Endothelial cell of umbilical vein (primary cell): ENCODE measurements around the gene ASXL1. TPM values are rescaled to one million over a fixed set of nuclear protein-coding genes. Genes with fewer than 3 reads are reported as not detected.

Source experiments
- BruUV-seq: library from RNA; stranded (reverse); fragments of 400-500 nt; replicated peaks from 2 replicates; lab custom pipeline; 2021; lab: Mats Ljungman, UMichigan
- CTCF ChIA-PET: fragments of 300-600, 350-600 bp; sonication (Branson Sonifier 250); formaldehyde crosslinking; loops from one replicate; lab custom pipeline; 2021; ENCODE audit warnings: antibody characterized with exemption, inconsistent platforms; lab: Charles Lee
- POLR2A ChIA-PET: fragments of 300-600, 350-600 bp; sonication (Branson Sonifier 250); formaldehyde crosslinking; loops from one replicate; lab custom pipeline; 2021; ENCODE audit warnings: antibody characterized with exemption, inconsistent platforms; lab: Charles Lee
- DNase-seq: peaks from one replicate; pipeline ENCODE4 v3.0.0-alpha.2; 2011; ENCODE audit warnings: low read depth, low spot score
- FAIRE-seq: peaks from 2 replicates; lab custom pipeline; 2011; peaks lifted over from hg19 to GRCh38; lab: Jason Lieb, UNC
- H2AFZ ChIP-seq: 2 replicates; pipeline ENCODE4 v1.6.0; 2012; ENCODE audit warnings: low read depth, low read length, control low read depth, inconsistent platforms
- H3K27ac ChIP-seq: 2 replicates; pipeline ENCODE4 v1.5.1; 2011; ENCODE audit warnings: low read depth, mild to moderate bottlenecking, control low read depth, low read length, moderate library complexity; ENCODE audit not compliant: insufficient read depth
- H3K27me3 ChIP-seq, 2 experiments: 2 replicates each; pipeline versions ENCODE4 v1.6.0 to v1.6.1; 2011; ENCODE audit warnings: low read length in 2 of 2, mixed read lengths in 1 of 2; ENCODE audit not compliant: control insufficient read depth in 2 of 2, insufficient read depth in 2 of 2
- H3K36me3 ChIP-seq, 2 experiments: 2 replicates in 1 of 2; 3 replicates in 1 of 2; pipeline ENCODE4 v1.5.1; 2011; ENCODE audit warnings: low read length in 2 of 2, mild to moderate bottlenecking in 1 of 2, moderate library complexity in 1 of 2; ENCODE audit not compliant: control insufficient read depth in 2 of 2, insufficient read depth in 2 of 2; ENCODE audit errors: extremely low read depth in 1 of 2
- H3K4me1 ChIP-seq: 3 replicates; pipeline ENCODE4 v1.5.1; 2011; ENCODE audit warnings: mild to moderate bottlenecking, low read length; ENCODE audit not compliant: control insufficient read depth, insufficient read depth; ENCODE audit errors: extremely low read depth
- H3K4me2 ChIP-seq: 2 replicates; pipeline ENCODE4 v1.6.1; 2011; ENCODE audit warnings: low read length, control low read depth, mixed read lengths; ENCODE audit not compliant: insufficient read depth
- H3K4me3 ChIP-seq, 3 experiments: fragments of 200-600 bp in 1 of 3; sonication (generic), shearing (Covaris generic) in 1 of 3; replicated peaks in 1 of 3; 2 replicates each; pipeline ENCODE4 v1.5.1; 2011 to 2016; ENCODE audit warnings: control low read depth in 3 of 3, low read length in 3 of 3, mild to moderate bottlenecking in 2 of 3, inconsistent platforms in 1 of 3, low read depth in 1 of 3, moderate library complexity in 1 of 3; ENCODE audit not compliant: insufficient read depth in 1 of 3
- H3K79me2 ChIP-seq: 2 replicates; pipeline ENCODE4 v1.6.0; 2012; ENCODE audit warnings: low read length, inconsistent platforms; ENCODE audit not compliant: control insufficient read depth, insufficient read depth
- H3K9ac ChIP-seq: replicated peaks from 2 replicates; pipeline ENCODE3; 2011; ENCODE audit warnings: low read length, control low read depth; ENCODE audit not compliant: insufficient read depth; ENCODE audit errors: extremely low read depth
- H3K9me1 ChIP-seq: replicated peaks from 3 replicates; pipeline ENCODE4 v1.6.0; 2011; ENCODE audit warnings: mild to moderate bottlenecking, low read length; ENCODE audit not compliant: control insufficient read depth, insufficient read depth; ENCODE audit errors: extremely low read depth
- H3K9me3 ChIP-seq: replicated peaks from 2 replicates; pipeline ENCODE4 v1.5.1; 2012; ENCODE audit warnings: low read length, inconsistent platforms; ENCODE audit not compliant: control insufficient read depth, insufficient read depth
- H4K20me1 ChIP-seq: replicated peaks from 2 replicates; pipeline ENCODE3; 2011; ENCODE audit warnings: mild to moderate bottlenecking, low read length; ENCODE audit not compliant: control insufficient read depth, insufficient read depth; ENCODE audit errors: extremely low read depth
- EZH2 ChIP-seq: IDR thresholded peaks from 2 replicates; pipeline ENCODE4 v1.6.1; 2012; ENCODE audit warnings: borderline replicate concordance, low read depth, mild to moderate bottlenecking, moderate library complexity, low read length, inconsistent platforms; ENCODE audit not compliant: severe bottlenecking
- FOS ChIP-seq: IDR thresholded peaks from 2 replicates; pipeline ENCODE4 v1.6.1; 2011; ENCODE audit warnings: mild to moderate bottlenecking, low read length, moderate library complexity, borderline replicate concordance; ENCODE audit not compliant: insufficient read depth
- GATA2 ChIP-seq: IDR thresholded peaks from 2 replicates; pipeline ENCODE4 v1.7.0; 2011; ENCODE audit warnings: low read depth, mild to moderate bottlenecking, moderate library complexity, mixed read lengths, low read length; ENCODE audit not compliant: insufficient read length, insufficient read depth
- JUN ChIP-seq: IDR thresholded peaks from 2 replicates; pipeline ENCODE4 v1.6.1; 2011; ENCODE audit warnings: borderline replicate concordance, low read depth; ENCODE audit not compliant: insufficient read length, insufficient read depth
- MYC ChIP-seq: IDR thresholded peaks from one replicate; pipeline ENCODE4 v1.6.1; 2011; ENCODE audit warnings: mild to moderate bottlenecking, low read depth, low read length
- dilution Hi-C: fragments of 300-500 bp; cut with MboI; formaldehyde crosslinking; loops from one replicate; pipeline ENCODE4 v1.15.0; 2019; ENCODE audit warnings: low sequenced_read_pairs; ENCODE audit not compliant: extremely low pct_ligation_motif_present
- intact Hi-C: fragments of 100-400 bp; cut with micrococcal nuclease; formaldehyde crosslinking; loops from one replicate; pipeline ENCODE4 v1.10.0; 2022
- polyA plus RNA-seq, 4 experiments: library from polyadenylated mRNA; depleted of rRNA in 3 of 4; stranded (reverse) in 3 of 4; unstranded in 1 of 4; fragments of >200 nt; gene quantifications; 2 replicates each; pipeline versions ENCODE4 v1.2.1 to v1.2.3, GENCODE V29; 2011 to 2012; ENCODE audit warnings: missing spikeins in 1 of 4
- total RNA-seq: library from RNA; stranded (reverse); gene quantifications from 2 replicates; pipeline ENCODE4 v1.2.3, GENCODE V29; 2021
- TF ChIP-seq, protein P1 (sequence below), 2 donors: IDR thresholded peaks; 1 replicate in 1 of 2; 2 replicates in 1 of 2; pipeline ENCODE4 v1.5.1; 2011; ENCODE audit warnings: low read length in 2 of 2, mild to moderate bottlenecking in 2 of 2, moderate library complexity in 2 of 2, control low read depth in 1 of 2, inconsistent platforms in 1 of 2, low read depth in 1 of 2; ENCODE audit not compliant: insufficient read depth in 1 of 2; ENCODE audit errors: extremely low read depth in 1 of 2

ASXL1 gene
- total and polyA plus RNA-seq, 2 donors (not counting 3 experiments of a cell fraction or from before 2014, with no cell fraction given), result 45.4 to 101 TPM

DNA sequence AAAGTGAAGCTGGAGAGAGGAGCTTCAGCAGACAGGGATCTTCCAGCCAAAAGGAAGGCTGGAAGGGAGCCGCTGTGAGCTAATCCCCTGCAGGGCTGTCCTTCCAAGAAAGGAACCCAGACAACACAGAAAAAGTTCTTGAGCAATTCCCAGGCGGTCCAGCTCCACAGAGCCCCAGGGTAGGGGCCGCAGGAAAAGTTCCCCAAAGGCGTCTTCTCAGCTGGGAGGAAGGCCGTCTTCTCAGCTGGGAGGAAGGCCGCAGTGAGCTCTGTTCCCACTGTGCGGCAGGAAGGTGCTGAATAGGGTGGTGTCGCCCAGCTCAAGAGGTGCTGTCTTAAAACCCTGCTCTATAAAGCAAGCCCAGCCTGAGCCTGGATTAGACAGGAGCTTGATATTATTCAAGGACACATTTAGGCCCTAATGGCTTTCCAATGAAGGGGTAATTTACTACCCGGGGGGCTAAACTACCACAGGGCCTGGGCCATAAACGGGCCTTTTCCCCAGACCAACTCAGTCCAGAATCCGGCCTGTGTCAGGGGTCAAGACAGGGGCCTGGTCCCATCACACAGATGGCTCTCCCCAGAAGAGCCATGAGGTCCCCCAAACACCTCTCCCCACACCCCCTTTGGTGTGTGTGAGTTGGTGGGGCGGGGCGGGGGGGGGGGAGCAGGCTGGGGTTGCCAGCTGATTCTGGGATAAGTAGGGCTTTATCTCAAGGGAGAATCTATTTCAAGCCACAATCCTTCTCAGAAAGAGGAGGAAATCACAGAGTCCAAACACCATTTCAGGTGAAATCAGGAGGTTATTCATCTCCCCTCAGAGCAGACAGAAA is 123.4 kb downstream of the ASXL1 start:
- H3K9me1 ChIP-seq, result no peaks in the 10 kb centered on the region
- H4K20me1 ChIP-seq, result peaks cover 2% of the 10 kb centered on the region
- H3K9ac ChIP-seq, result peak overlapping the region; percentile 84
- no peak overlapping the region for H2AFZ ChIP-seq
- intact Hi-C loops, result no loop called here
- TSS peak; percentile 12 for BruUV-seq
- DNase-seq (peak; percentile 32), FAIRE-seq (no peak)
- H3K9me3 ChIP-seq, result no peaks in the 10 kb centered on the region
- dilution Hi-C loops, result no loop called here
- no peaks in the 10 kb centered on the region for H3K27me3 ChIP-seq
- peaks cover 69% of the 10 kb centered on the region for H3K4me1 ChIP-seq
- peak; percentile 50 for TF ChIP-seq GATA2
- no peak for TF ChIP-seq JUN
- no peaks in the 10 kb centered on the region for H3K36me3 ChIP-seq
- H3K4me3 ChIP-seq, result peak overlapping the region; percentile 85 to 96 (median 89)
- peaks cover 67% of the 10 kb centered on the region for H3K79me2 ChIP-seq
- ChIA-PET CTCF (interaction anchor here (0.8 to 1.7 kb wide), 12 partner anchors 10 to 123 kb away, joined by 3 to 8 read pairs (median 4); partner anchors contain the start of gene ASXL1), POLR2A (interaction anchor here (1.2 kb wide), 1 partner anchor 14 kb away, joined by 4 read pairs; no protein-coding TSS in a partner anchor)
- peak overlapping the region; percentile 67 for H3K27ac ChIP-seq
- peak overlapping the region; percentile 93 for H3K4me2 ChIP-seq

DNA sequence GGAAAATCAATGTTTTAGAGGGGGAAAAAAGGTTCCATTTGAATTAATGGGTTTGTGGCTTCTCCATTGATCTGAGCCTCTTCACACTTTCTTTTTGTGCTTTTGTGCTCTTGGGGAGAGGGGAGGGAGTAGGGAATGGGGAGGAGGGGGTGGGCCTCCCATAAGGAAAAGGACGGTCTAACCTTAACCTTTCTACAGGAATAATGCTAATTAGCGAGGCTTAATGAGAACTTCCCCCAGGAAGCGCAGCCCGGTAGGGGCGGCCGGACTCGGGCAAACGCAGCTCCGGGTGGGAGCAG is 124.0 kb downstream of the ASXL1 start:
- dilution Hi-C loops, result no loop called here
- no TSS peak for BruUV-seq
- Histone ChIP-seq H3K27ac (peak overlapping the region; percentile 67), H3K9me1 (no peaks in the 10 kb centered on the region), H3K36me3 (no peaks in the 10 kb centered on the region), H2AFZ (no peak overlapping the region), H3K9me3 (no peaks in the 10 kb centered on the region), H4K20me1 (peaks cover 2% of the 10 kb centered on the region), H3K4me3 (peak overlapping the region; percentile 85 to 96 (median 89)), H3K4me1 (peaks cover 64% of the 10 kb centered on the region), H3K27me3 (no peaks in the 10 kb centered on the region), H3K9ac (peak overlapping the region; percentile 84), H3K4me2 (peak overlapping the region; percentile 93), H3K79me2 (peaks cover 61% of the 10 kb centered on the region)
- DNase-seq (peak; percentile 19), FAIRE-seq (no peak)
- CTCF ChIA-PET, result interaction anchor here (1.7 kb wide), 1 partner anchor 16 kb away, joined by 7 read pairs; no protein-coding TSS in a partner anchor
- POLR2A ChIA-PET, result no interaction called here
- TF ChIP-seq JUN, result no peak
- TF ChIP-seq FOS, result no peak
- TF ChIP-seq EZH2, result no peak
- TF ChIP-seq, protein P1, sequence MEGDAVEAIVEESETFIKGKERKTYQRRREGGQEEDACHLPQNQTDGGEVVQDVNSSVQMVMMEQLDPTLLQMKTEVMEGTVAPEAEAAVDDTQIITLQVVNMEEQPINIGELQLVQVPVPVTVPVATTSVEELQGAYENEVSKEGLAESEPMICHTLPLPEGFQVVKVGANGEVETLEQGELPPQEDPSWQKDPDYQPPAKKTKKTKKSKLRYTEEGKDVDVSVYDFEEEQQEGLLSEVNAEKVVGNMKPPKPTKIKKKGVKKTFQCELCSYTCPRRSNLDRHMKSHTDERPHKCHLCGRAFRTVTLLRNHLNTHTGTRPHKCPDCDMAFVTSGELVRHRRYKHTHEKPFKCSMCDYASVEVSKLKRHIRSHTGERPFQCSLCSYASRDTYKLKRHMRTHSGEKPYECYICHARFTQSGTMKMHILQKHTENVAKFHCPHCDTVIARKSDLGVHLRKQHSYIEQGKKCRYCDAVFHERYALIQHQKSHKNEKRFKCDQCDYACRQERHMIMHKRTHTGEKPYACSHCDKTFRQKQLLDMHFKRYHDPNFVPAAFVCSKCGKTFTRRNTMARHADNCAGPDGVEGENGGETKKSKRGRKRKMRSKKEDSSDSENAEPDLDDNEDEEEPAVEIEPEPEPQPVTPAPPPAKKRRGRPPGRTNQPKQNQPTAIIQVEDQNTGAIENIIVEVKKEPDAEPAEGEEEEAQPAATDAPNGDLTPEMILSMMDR (IDR thresholded peaks at IDR 0.05; ENCODE audit: extremely low read depth in 1 of 2, insufficient read depth in 1 of 2, low read depth in 1 of 2, low read length in 2 of 2), result no peak
- no peak for TF ChIP-seq MYC
- TF ChIP-seq GATA2, result no peak
- intact Hi-C loops, result no loop called here
